Naive thymus-derived CD4-positive, alpha-beta T cell (primary cell): ENCODE data around the gene PIM3. TPM values are rescaled to one million over a fixed set of nuclear protein-coding genes. Genes with fewer than 3 reads are reported as not detected.
"Not testable (repeated sequence)": the region's sequence is repeated elsewhere in the genome, so short reads cannot be mapped to it uniquely, and the experiment has no call there.

ENCODE experiments used
- ATAC-seq: fragments of 150-1000 bp; cut with Tn5 transposase; 2 replicates; pipeline ENCODE4 v1.10.0; 2021; ENCODE audit warnings: mild to moderate bottlenecking, moderate library complexity
- CTCF ChIA-PET: fragments of 350-600 bp; sonication (Branson Sonifier 250); formaldehyde crosslinking; loops from one replicate; lab custom pipeline; 2021; ENCODE audit warnings: antibody characterized with exemption; lab: Charles Lee
- POLR2A ChIA-PET: fragments of 350-600 bp; sonication (Branson Sonifier 250); formaldehyde crosslinking; loops from one replicate; lab custom pipeline; 2021; ENCODE audit warnings: antibody characterized with exemption, inconsistent platforms; lab: Charles Lee
- DNase-seq, 9 donors: peaks; one replicate each; pipeline versions ENCODE4 v3.0.0 to v3.0.0-alpha.2; 2020 to 2022; ENCODE audit warnings: mixed read lengths in 1 of 9
- H3K27ac ChIP-seq: one replicate; pipeline ENCODE4 v1.7.0; 2013; ENCODE audit warnings: mild to moderate bottlenecking, low read depth, low read length, moderate library complexity
- H3K27me3 ChIP-seq, 2 donors: one replicate each; pipeline ENCODE4 v1.7.0; 2013; ENCODE audit warnings: low read length in 2 of 2, mild to moderate bottlenecking in 2 of 2, moderate library complexity in 2 of 2; ENCODE audit not compliant: control insufficient read depth in 2 of 2, insufficient read depth in 2 of 2
- H3K36me3 ChIP-seq, 3 experiments: 1 replicate in 2 of 3; 2 replicates in 1 of 3; pipeline ENCODE4 v1.7.0; 2013; ENCODE audit warnings: low read length in 3 of 3, mild to moderate bottlenecking in 3 of 3, moderate library complexity in 1 of 3; ENCODE audit not compliant: insufficient read depth in 3 of 3, control insufficient read depth in 2 of 3
- H3K4me1 ChIP-seq, 2 donors: one replicate each; pipeline ENCODE4 v1.7.0; 2013; ENCODE audit warnings: low read length in 2 of 2, mild to moderate bottlenecking in 2 of 2, moderate library complexity in 1 of 2; ENCODE audit not compliant: control insufficient read depth in 2 of 2, insufficient read depth in 2 of 2
- H3K4me3 ChIP-seq: 2 replicates; pipeline ENCODE4 v1.7.0; 2013; ENCODE audit warnings: mild to moderate bottlenecking, low read length
- H3K9me3 ChIP-seq, 3 experiments: 1 replicate in 2 of 3; 2 replicates in 1 of 3; pipeline ENCODE4 v1.7.0; 2013; ENCODE audit warnings: low read length in 3 of 3; ENCODE audit not compliant: control insufficient read depth in 2 of 3
- H3K27ac Mint-ChIP-seq, 9 donors: one replicate each; pipeline ENCODE4 v1.8.0; 2020 to 2022; ENCODE audit warnings: mixed read lengths in 9 of 9, mild to moderate bottlenecking in 8 of 9, moderate library complexity in 5 of 9, inconsistent platforms in 2 of 9
- H3K27me3 Mint-ChIP-seq, 5 donors: one replicate each; pipeline ENCODE4 v1.8.0; 2021 to 2022; ENCODE audit warnings: mixed read lengths in 5 of 5, mild to moderate bottlenecking in 1 of 5
- H3K36me3 Mint-ChIP-seq, 5 donors: one replicate each; pipeline ENCODE4 v1.8.0; 2020 to 2022; ENCODE audit warnings: mixed read lengths in 5 of 5, mild to moderate bottlenecking in 3 of 5, inconsistent platforms in 1 of 5
- H3K4me1 Mint-ChIP-seq, 7 donors: one replicate each; pipeline ENCODE4 v1.8.0; 2020 to 2022; ENCODE audit warnings: mixed read lengths in 7 of 7, mild to moderate bottlenecking in 3 of 7, inconsistent platforms in 1 of 7
- H3K4me3 Mint-ChIP-seq, 10 donors: one replicate each; pipeline ENCODE4 v1.8.0; 2020 to 2022; ENCODE audit warnings: mild to moderate bottlenecking in 10 of 10, mixed read lengths in 10 of 10, moderate library complexity in 6 of 10, inconsistent platforms in 2 of 10
- H3K9me3 Mint-ChIP-seq, 11 donors: one replicate each; pipeline ENCODE4 v1.8.0; 2020 to 2022; ENCODE audit warnings: mixed read lengths in 11 of 11, mild to moderate bottlenecking in 4 of 11, inconsistent platforms in 1 of 11, moderate library complexity in 1 of 11
- intact Hi-C, 2 donors: fragments of 100-400 bp; cut with micrococcal nuclease; formaldehyde crosslinking; loops; one replicate each; pipeline ENCODE4 v1.15.1; 2023
- polyA plus RNA-seq, 2 donors: library from polyadenylated mRNA; unstranded; fragments of 300-500 nt; fragmentation: Illumina TruSeq; gene quantifications; one replicate each; pipeline ENCODE4 v1.2.3, GENCODE V29; 2021
- total RNA-seq, 6 experiments: library from RNA in 5 of 6; stranded (reverse) in 5 of 6; gene quantifications; 1 replicate in 5 of 6; 2 replicates in 1 of 6; pipeline ENCODE4 v1.2.3 and lab custom pipeline; 2021 to 2026

Gene PIM3
- total and polyA plus RNA-seq, 7 experiments from 2014 or later = 21.3 to 164 (median 54.6) TPM

DNA sequence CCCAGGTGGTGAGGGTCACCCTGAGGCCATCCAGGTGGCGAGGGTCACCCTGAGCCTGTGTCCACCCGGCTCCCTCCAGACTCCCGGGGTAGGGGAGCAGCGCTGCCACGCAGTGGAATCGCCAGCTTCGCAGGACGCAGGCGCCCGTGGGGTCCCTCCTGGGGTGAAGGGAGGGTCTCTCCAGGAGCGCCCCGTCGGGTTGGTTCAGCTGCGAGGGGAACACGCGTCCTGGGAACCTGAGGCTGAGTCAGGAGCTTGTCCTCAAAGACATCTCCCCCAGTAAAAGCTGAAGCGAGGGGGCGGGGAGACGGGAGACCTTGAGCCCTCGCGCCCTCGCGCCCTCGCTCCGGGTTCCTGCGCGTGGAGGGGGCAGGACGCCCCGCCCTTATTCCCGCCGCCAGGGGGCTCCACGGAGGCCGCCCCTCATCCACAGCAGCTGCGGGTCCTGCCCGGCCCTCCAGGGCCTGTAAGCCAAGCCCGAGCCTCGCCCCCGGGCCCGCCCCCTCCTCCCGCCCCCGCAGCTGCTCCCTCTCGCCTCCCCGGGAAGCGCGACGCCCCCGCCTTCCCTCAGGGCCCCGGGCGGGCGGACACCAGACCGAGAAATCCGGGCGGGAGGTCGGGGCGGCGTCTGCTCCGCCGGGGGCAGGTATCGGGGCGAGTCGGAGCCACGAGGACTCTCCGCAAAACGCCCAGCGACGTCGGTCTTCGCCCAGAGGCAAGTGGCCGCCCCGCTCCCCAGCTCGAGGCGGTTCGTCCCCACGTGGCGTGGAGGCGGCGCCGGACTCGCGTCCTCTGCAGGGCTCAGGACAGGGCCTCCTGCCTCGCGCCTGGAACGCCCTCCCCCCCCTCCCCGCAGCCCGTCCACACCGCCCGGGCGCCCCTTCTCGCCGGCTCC, 22.8 kb downstream of the PIM3 start:
- peak; percentile 85 for ATAC-seq
- H3K36me3 Mint-ChIP-seq = peaks cover 8 to 26% (median 14%) of the 10 kb centered on the region in 5 donors
- peak in 2 of 9 donors; percentile 34 to 54 for DNase-seq
- Histone ChIP-seq H3K4me3 (no peak overlapping the region), H3K9me3 (peaks cover 0 to 7% (median 0%) of the 10 kb centered on the region in 3 experiments), H3K4me1 (no peaks in the 10 kb centered on the region), H3K27me3 (no peaks in the 10 kb centered on the region), H3K36me3 (no peaks in the 10 kb centered on the region), H3K27ac (no peak overlapping the region)
- peaks cover 8 to 35% (median 26%) of the 10 kb centered on the region in 11 donors for H3K9me3 Mint-ChIP-seq
- ChIA-PET CTCF (interaction anchor here (0.8 to 1.1 kb wide), 3 partner anchors 12 to 52 kb away, joined by 3 read pairs; no protein-coding TSS in a partner anchor), POLR2A (interaction anchor here (0.7 to 1.3 kb wide), 4 partner anchors 12 to 47 kb away, joined by 3 to 5 read pairs (median 4); partner anchors contain the start of gene PIM3)
- no peak overlapping the region for H3K27ac Mint-ChIP-seq
- H3K4me3 Mint-ChIP-seq = peak overlapping the region in 2 of 10 donors; percentile 48 to 79
- H3K4me1 Mint-ChIP-seq = peaks cover 0 to 9% (median 6%) of the 10 kb centered on the region in 7 donors
- peaks cover 11 to 40% (median 20%) of the 10 kb centered on the region in 5 donors for H3K27me3 Mint-ChIP-seq
- intact Hi-C loops = no loop called here

DNA sequence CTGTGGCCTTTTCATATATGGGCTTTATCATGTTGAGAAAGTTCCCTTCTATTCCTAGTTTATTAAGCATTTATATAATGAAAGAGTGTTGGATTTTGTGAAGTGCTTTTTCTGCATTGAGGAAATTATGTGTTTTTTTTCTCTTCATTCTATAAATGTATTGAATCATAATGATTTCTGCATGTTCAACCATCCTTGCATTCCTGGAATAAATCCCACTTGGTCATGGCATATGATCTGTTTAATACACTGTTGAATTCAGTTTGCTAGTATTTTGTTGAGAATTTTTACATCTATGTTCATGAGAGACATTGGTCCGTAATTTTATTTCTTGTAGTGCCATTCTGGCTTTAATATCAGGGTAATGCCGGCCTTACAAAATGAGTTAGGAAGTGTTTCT, 25.8 kb downstream of the PIM3 start:
- no peak overlapping the region for H3K27ac ChIP-seq
- peaks cover 0 to 23% (median 11%) of the 10 kb centered on the region in 5 donors for H3K36me3 Mint-ChIP-seq
- peaks cover 0 to 10% (median 0%) of the 10 kb centered on the region in 3 experiments for H3K9me3 ChIP-seq
- POLR2A ChIA-PET = interaction anchor here (0.7 kb wide), 1 partner anchor 162 kb away, joined by 4 read pairs; no protein-coding TSS in a partner anchor
- H3K4me3 Mint-ChIP-seq = no peak overlapping the region
- intact Hi-C loops = no loop called here
- H3K4me3 ChIP-seq = no peak overlapping the region
- CTCF ChIA-PET = no interaction called here
- peaks cover 6 to 39% (median 21%) of the 10 kb centered on the region in 11 donors for H3K9me3 Mint-ChIP-seq
- H3K4me1 Mint-ChIP-seq = peaks cover 0 to 9% (median 5%) of the 10 kb centered on the region in 7 donors
- no peaks in the 10 kb centered on the region for H3K27me3 ChIP-seq
- H3K27ac Mint-ChIP-seq = no peak overlapping the region
- H3K27me3 Mint-ChIP-seq = peaks cover 11 to 45% (median 23%) of the 10 kb centered on the region in 5 donors
- no peak for DNase-seq
- H3K4me1 ChIP-seq = no peaks in the 10 kb centered on the region
- no peak for ATAC-seq
- H3K36me3 ChIP-seq = no peaks in the 10 kb centered on the region

DNA sequence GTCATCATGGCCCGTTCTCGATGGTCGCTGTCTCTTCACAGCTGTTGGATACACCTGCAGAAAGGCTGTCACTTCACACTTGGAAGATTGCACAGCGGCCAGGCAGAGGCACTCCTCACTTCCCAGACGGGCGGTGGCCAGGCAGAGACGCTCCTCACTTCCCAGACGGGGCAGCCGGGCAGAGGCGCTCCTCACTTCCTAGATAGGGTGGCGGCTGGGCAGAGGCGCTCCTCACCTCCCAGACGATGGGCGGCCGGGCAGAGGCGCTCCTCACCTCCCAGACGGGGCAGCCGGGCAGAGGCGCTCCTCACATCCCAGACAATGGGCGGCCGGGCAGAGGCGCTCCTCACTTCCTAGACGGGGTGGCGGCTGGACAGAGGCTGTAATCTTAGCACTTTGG, 29.3 kb downstream of the PIM3 start:
- H3K36me3 ChIP-seq, DNase-seq, H3K27ac ChIP-seq, H3K27me3 ChIP-seq, ATAC-seq, H3K4me1 ChIP-seq, H3K27ac Mint-ChIP-seq, POLR2A ChIA-PET, H3K4me3 ChIP-seq, H3K4me3 Mint-ChIP-seq: not testable (repeated sequence)
- H3K36me3 Mint-ChIP-seq = peaks cover 3 to 20% (median 11%) of the 10 kb centered on the region in 5 donors
- peaks cover 0 to 39% (median 13%) of the 10 kb centered on the region in 5 donors for H3K27me3 Mint-ChIP-seq
- CTCF ChIA-PET = interaction anchor here (1.3 kb wide), 1 partner anchor 41 kb away, joined by 3 read pairs; no protein-coding TSS in a partner anchor
- H3K4me1 Mint-ChIP-seq = peaks cover 3 to 11% (median 7%) of the 10 kb centered on the region in 7 donors
- H3K9me3 ChIP-seq = peaks cover 0 to 13% (median 0%) of the 10 kb centered on the region in 3 experiments
- H3K9me3 Mint-ChIP-seq = peaks cover 6 to 44% (median 21%) of the 10 kb centered on the region in 11 donors
- intact Hi-C loops = loop anchor here in 1 of 2 donors (10.0 kb wide), 1 partner anchor 185 kb away; the partner anchor contains the start of gene PANX2

DNA sequence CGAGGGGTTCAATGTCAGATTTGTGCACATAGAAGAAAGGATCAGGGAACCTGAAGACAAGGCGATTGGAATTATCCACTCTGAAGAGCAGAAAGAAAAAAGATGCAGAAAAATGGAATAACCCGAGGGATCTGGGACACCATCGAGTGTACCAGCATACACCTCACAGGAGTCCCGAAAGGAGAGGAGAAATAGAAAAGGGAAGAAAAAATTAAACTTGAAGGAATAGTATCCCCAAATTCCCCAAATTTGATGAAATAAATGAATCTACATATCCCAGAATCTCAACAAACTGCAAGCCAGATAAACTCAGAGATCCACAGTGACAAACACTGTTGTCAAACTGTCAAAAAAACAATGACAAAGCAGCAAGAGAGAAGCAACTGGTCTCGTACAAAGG, 30.6 kb downstream of the PIM3 start:
- Histone ChIP-seq H3K4me3 (no peak overlapping the region), H3K27me3 (no peaks in the 10 kb centered on the region), H3K36me3 (no peaks in the 10 kb centered on the region), H3K4me1 (peaks cover 6 to 8% of the 10 kb centered on the region in 2 donors), H3K27ac (no peak overlapping the region), H3K9me3 (peaks cover 0 to 13% (median 0%) of the 10 kb centered on the region in 3 experiments)
- intact Hi-C loops = loop anchor here in 1 of 2 donors (10.0 kb wide), 1 partner anchor 184 kb away; the partner anchor contains the start of gene PANX2
- peaks cover 3 to 9% (median 6%) of the 10 kb centered on the region in 7 donors for H3K4me1 Mint-ChIP-seq
- peak overlapping the region in 2 of 9 donors; percentile 5 to 25 for H3K27ac Mint-ChIP-seq
- H3K36me3 Mint-ChIP-seq = peaks cover 3 to 17% (median 9%) of the 10 kb centered on the region in 5 donors
- H3K9me3 Mint-ChIP-seq = peaks cover 6 to 36% (median 14%) of the 10 kb centered on the region in 11 donors
- peak overlapping the region in 1 of 10 donors; percentile 56 for H3K4me3 Mint-ChIP-seq
- POLR2A ChIA-PET = no interaction called here
- no peak for ATAC-seq
- no peak for DNase-seq
- CTCF ChIA-PET = interaction anchor here (0.6 to 1.5 kb wide), 5 partner anchors 9 to 144 kb away, joined by 3 to 4 read pairs (median 3); no protein-coding TSS in a partner anchor
- peaks cover 0 to 26% (median 8%) of the 10 kb centered on the region in 5 donors for H3K27me3 Mint-ChIP-seq

DNA sequence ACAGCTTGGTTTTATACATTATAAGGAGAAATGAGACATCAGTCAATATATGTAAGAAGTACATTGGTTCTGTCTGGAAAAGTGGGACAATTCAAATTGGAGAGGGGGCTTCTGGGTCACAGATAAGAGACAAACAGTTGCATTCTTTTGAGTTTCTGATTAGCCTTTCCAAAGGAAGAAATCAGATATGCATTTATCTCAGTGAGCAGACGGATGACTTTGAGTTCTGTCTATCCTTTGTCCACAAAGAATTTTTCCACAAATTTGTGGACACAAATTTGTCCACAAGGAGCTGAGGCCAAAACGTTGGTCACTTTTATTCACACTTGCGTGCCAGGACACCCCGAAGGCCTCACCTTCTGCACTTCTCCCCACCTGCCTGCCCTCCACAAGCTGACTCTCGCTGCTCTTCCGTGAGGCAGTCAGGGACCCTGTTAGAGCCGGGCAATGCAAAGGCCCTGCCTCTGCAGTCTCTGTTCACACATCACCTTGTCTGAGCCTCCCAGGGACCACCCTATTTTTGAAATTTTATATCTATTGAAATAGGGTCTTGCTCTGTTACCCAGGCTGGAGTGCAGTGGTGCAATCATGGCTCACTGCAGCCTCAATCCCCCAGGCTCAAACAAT, 31.4 kb downstream of the PIM3 start:
- ChIA-PET POLR2A (no interaction called here), CTCF (interaction anchor here (0.6 to 2.1 kb wide), 8 partner anchors 10 to 211 kb away, joined by 3 to 8 read pairs (median 4); no protein-coding TSS in a partner anchor)
- H3K4me3 ChIP-seq = no peak overlapping the region
- intact Hi-C loops = loop anchor here (2.0 to 10.0 kb wide), 2 partner anchors 21 to 183 kb away; partner anchors contain the start of gene PANX2 (in 1 of the 2)
- DNase-seq (no peak), ATAC-seq (no peak)
- Mint-ChIP-seq H3K9me3 (peaks cover 6 to 29% (median 11%) of the 10 kb centered on the region in 11 donors), H3K36me3 (peaks cover 3 to 16% (median 9%) of the 10 kb centered on the region in 5 donors), H3K4me1 (peaks cover 3 to 12% (median 6%) of the 10 kb centered on the region in 7 donors), H3K4me3 (no peak overlapping the region), H3K27me3 (peaks cover 0 to 18% (median 0%) of the 10 kb centered on the region in 5 donors), H3K27ac (no peak overlapping the region)
- peaks cover 6 to 8% of the 10 kb centered on the region in 2 donors for H3K4me1 ChIP-seq
- no peaks in the 10 kb centered on the region for H3K27me3 ChIP-seq
- no peak overlapping the region for H3K27ac ChIP-seq
- no peaks in the 10 kb centered on the region for H3K36me3 ChIP-seq
- peaks cover 0 to 13% (median 0%) of the 10 kb centered on the region in 3 experiments for H3K9me3 ChIP-seq
